ACC112 (cell line): ENCODE results near the gene ZNF688.

ENCODE experiments used
- H2AFZ ChIP-seq: fragments of 200-600 bp; sonication (generic); one replicate; pipeline ENCODE4 v1.6.0; 2017; ENCODE audit warnings: antibody characterized with exemption, low read length; ENCODE audit not compliant: unreplicated experiment
- H3K27ac ChIP-seq: fragments of 200-600 bp; sonication (generic); 2 replicates; pipeline ENCODE4 v1.5.1; 2014; ENCODE audit warnings: low read depth, mild to moderate bottlenecking, antibody characterized with exemption, low read length, moderate library complexity
- H3K27me3 ChIP-seq: fragments of 200-600 bp; sonication (generic); 2 replicates; pipeline ENCODE4 v1.6.1; 2014; ENCODE audit warnings: mild to moderate bottlenecking, antibody characterized with exemption, low read length, moderate library complexity, mixed read lengths; ENCODE audit not compliant: insufficient read depth
- H3K36me3 ChIP-seq: fragments of 200-600 bp; sonication (generic); 2 replicates; pipeline ENCODE4 v1.6.1; 2016; ENCODE audit warnings: mild to moderate bottlenecking, antibody characterized with exemption, low read length, moderate library complexity, mixed read lengths; ENCODE audit not compliant: insufficient read depth
- H3K4me1 ChIP-seq: fragments of 200-600 bp; sonication (generic); one replicate; pipeline ENCODE4 v1.6.1; 2016; ENCODE audit warnings: low read length, mixed read lengths; ENCODE audit not compliant: insufficient read depth, unreplicated experiment, control insufficient read depth
- H3K4me3 ChIP-seq: fragments of 200-600 bp; sonication (generic); 2 replicates; pipeline ENCODE4 v1.5.1; 2014; ENCODE audit warnings: mild to moderate bottlenecking, low read depth, low read length
- H3K79me2 ChIP-seq: fragments of 200-600 bp; sonication (generic); one replicate; pipeline ENCODE4 v1.6.0; 2016; ENCODE audit warnings: low read length; ENCODE audit not compliant: control insufficient read depth, unreplicated experiment, insufficient read depth

ZNF688 gene

GRCh38 chr16:30556125-30556473 is 15.4 kb downstream of the ZNF688 start:
- H3K27ac ChIP-seq: no peak overlapping the region
- H3K4me3 ChIP-seq: no peak overlapping the region
- H3K79me2 ChIP-seq: peaks cover 7% of the 10 kb centered on the region
- no peaks in the 10 kb centered on the region for H3K4me1 ChIP-seq
- H3K36me3 ChIP-seq: no peaks in the 10 kb centered on the region
- H2AFZ ChIP-seq: no peak overlapping the region
- no peaks in the 10 kb centered on the region for H3K27me3 ChIP-seq

- Histone ChIP-seq H3K4me1 (no peaks in the 10 kb centered on the region), H3K36me3 (no peaks in the 10 kb centered on the region), H3K27me3 (no peaks in the 10 kb centered on the region), H2AFZ (no peak overlapping the region), H3K4me3 (no peak overlapping the region), H3K27ac (no peak overlapping the region), H3K79me2 (peaks cover 7% of the 10 kb centered on the region)
These were observed 16.0 kb downstream of the ZNF688 start for GRCh38 chr16:30555315-30556124.

GRCh38 chr16:30554557-30555314 is 16.8 kb downstream of the ZNF688 start:
- Histone ChIP-seq H3K36me3 (no peaks in the 10 kb centered on the region), H3K79me2 (peaks cover 7% of the 10 kb centered on the region), H3K4me1 (no peaks in the 10 kb centered on the region), H3K27ac (no peak overlapping the region), H3K27me3 (no peaks in the 10 kb centered on the region), H2AFZ (no peak overlapping the region), H3K4me3 (no peak overlapping the region)

- H3K27ac ChIP-seq: no peak overlapping the region
- peaks cover 8% of the 10 kb centered on the region for H3K4me1 ChIP-seq
- no peaks in the 10 kb centered on the region for H3K36me3 ChIP-seq
- H3K4me3 ChIP-seq: no peak overlapping the region
- H2AFZ ChIP-seq: no peak overlapping the region
- H3K79me2 ChIP-seq: peaks cover 7% of the 10 kb centered on the region
- no peaks in the 10 kb centered on the region for H3K27me3 ChIP-seq
These were observed 18.1 kb downstream of the ZNF688 start for GRCh38 chr16:30553393-30553899.

GRCh38 chr16:30552956-30553355 is 18.6 kb downstream of the ZNF688 start:
- Histone ChIP-seq H3K27ac (no peak overlapping the region), H3K4me1 (peaks cover 8% of the 10 kb centered on the region), H3K4me3 (no peak overlapping the region), H3K79me2 (peaks cover 7% of the 10 kb centered on the region), H2AFZ (no peak overlapping the region), H3K27me3 (no peaks in the 10 kb centered on the region), H3K36me3 (no peaks in the 10 kb centered on the region)

GRCh38 chr16:30551781-30552180 is 19.7 kb downstream of the ZNF688 start:
- no peak overlapping the region for H3K27ac ChIP-seq
- no peak overlapping the region for H2AFZ ChIP-seq
- H3K79me2 ChIP-seq: no peaks in the 10 kb centered on the region
- H3K4me1 ChIP-seq: peaks cover 8% of the 10 kb centered on the region
- no peaks in the 10 kb centered on the region for H3K36me3 ChIP-seq
- H3K27me3 ChIP-seq: no peaks in the 10 kb centered on the region
- no peak overlapping the region for H3K4me3 ChIP-seq

- Histone ChIP-seq H3K79me2 (no peaks in the 10 kb centered on the region), H3K27ac (no peak overlapping the region), H3K36me3 (no peaks in the 10 kb centered on the region), H2AFZ (no peak overlapping the region), H3K27me3 (no peaks in the 10 kb centered on the region), H3K4me3 (no peak overlapping the region), H3K4me1 (peaks cover 8% of the 10 kb centered on the region)
These were observed 22.9 kb downstream of the ZNF688 start for GRCh38 chr16:30548416-30549253.

- no peaks in the 10 kb centered on the region for H3K79me2 ChIP-seq
- peaks cover 17% of the 10 kb centered on the region for H3K4me1 ChIP-seq
- no peaks in the 10 kb centered on the region for H3K36me3 ChIP-seq
- no peaks in the 10 kb centered on the region for H3K27me3 ChIP-seq
- no peak overlapping the region for H3K4me3 ChIP-seq
- H3K27ac ChIP-seq: no peak overlapping the region
- H2AFZ ChIP-seq: no peak overlapping the region
These were observed 25.4 kb downstream of the ZNF688 start for GRCh38 chr16:30546115-30546514.

- Histone ChIP-seq H3K79me2 (no peaks in the 10 kb centered on the region), H2AFZ (no peak overlapping the region), H3K27me3 (no peaks in the 10 kb centered on the region), H3K4me1 (peaks cover 9% of the 10 kb centered on the region), H3K27ac (no peak overlapping the region), H3K4me3 (no peak overlapping the region), H3K36me3 (no peaks in the 10 kb centered on the region)
These were observed 28.4 kb downstream of the ZNF688 start for GRCh38 chr16:30543067-30543466.

GRCh38 chr16:30541502-30542329 is 29.8 kb downstream of the ZNF688 start:
- no peak overlapping the region for H3K4me3 ChIP-seq
- H3K27ac ChIP-seq: no peak overlapping the region; the same call in 1 of the 2 replicates
- H3K27me3 ChIP-seq: no peaks in the 10 kb centered on the region
- H2AFZ ChIP-seq: no peak overlapping the region
- H3K4me1 ChIP-seq: peaks cover 9% of the 10 kb centered on the region
- H3K36me3 ChIP-seq: no peaks in the 10 kb centered on the region
- no peaks in the 10 kb centered on the region for H3K79me2 ChIP-seq
